ENCODE results near the gene ZNF90.
"Not testable (repeated sequence)": the region's sequence is repeated elsewhere in the genome, so short reads cannot be mapped to it uniquely, and the experiment has no call there.

The ZNF90 gene

GRCh38 chr19:20072936-20073335 lies 4.9 kb upstream of the ZNF90 start:
- no peaks in the 10 kb centered on the region for H3K4me1 ChIP-seq (ENCODE audit: insufficient read depth, insufficient read length)
- no peaks in the 10 kb centered on the region for H3K36me3 ChIP-seq (ENCODE audit: insufficient read depth, insufficient read length, low read length)
- no peaks in the 10 kb centered on the region for H3K9me3 ChIP-seq (ENCODE audit: insufficient read depth, low read length)
- DNase-seq (ENCODE audit: low read depth, low spot score): no peak
- TF ChIP-seq SUZ12 (IDR thresholded peaks at IDR 0.05; ENCODE audit: extremely low read depth, insufficient read depth, insufficient read length) (no peak), ZNF274 (IDR thresholded peaks at IDR 0.05; ENCODE audit: low read depth, low read length) (no peak), YY1 (IDR thresholded peaks at IDR 0.05; ENCODE audit: insufficient read depth, insufficient read length) (no peak)
- no peak overlapping the region for H3K4me3 ChIP-seq (ENCODE audit: insufficient read length, low read depth)
- no peak overlapping the region for H3K9ac ChIP-seq (ENCODE audit: insufficient read length, low read depth)
- H3K27me3 ChIP-seq (ENCODE audit: insufficient read depth, insufficient read length): no peaks in the 10 kb centered on the region

DNA sequence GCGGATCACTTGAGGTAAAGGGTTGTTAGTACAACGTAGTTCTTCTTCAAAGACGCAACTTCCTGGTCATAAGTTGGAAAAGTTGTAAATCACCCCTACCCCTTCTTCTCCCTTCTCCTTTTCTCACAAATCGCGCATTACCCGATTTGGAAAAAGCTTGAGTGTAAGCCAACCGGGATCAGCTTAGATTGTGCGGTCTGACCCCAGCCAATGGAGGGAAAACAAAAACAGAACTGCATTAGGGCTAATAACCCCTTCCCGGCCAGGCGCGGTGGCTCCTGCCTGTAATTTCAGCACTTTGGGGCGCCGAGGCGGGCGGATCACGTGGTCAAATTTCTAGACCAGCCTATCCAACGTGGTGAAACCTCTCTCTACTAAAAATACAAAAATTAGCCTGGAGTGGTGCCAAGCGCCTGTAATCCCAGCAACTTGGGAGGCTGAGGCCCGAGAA lies 806 bp downstream of the ZNF90 start:
- peaks cover 23% of the 10 kb centered on the region for H3K36me3 ChIP-seq (ENCODE audit: insufficient read depth, insufficient read length, low read length)
- H3K4me3 ChIP-seq (ENCODE audit: insufficient read length, low read depth): peak overlapping the region; percentile 99
- TF ChIP-seq SUZ12 (IDR thresholded peaks at IDR 0.05; ENCODE audit: extremely low read depth, insufficient read depth, insufficient read length) (no peak), ZNF274 (IDR thresholded peaks at IDR 0.05; ENCODE audit: low read depth, low read length) (no peak), YY1 (IDR thresholded peaks at IDR 0.05; ENCODE audit: insufficient read depth, insufficient read length) (no peak)
- peaks cover 5% of the 10 kb centered on the region for H3K4me1 ChIP-seq (ENCODE audit: insufficient read depth, insufficient read length)
- no peaks in the 10 kb centered on the region for H3K27me3 ChIP-seq (ENCODE audit: insufficient read depth, insufficient read length)
- peak overlapping the region; percentile 99 for H3K9ac ChIP-seq (ENCODE audit: insufficient read length, low read depth)
- peaks cover 5% of the 10 kb centered on the region for H3K9me3 ChIP-seq (ENCODE audit: insufficient read depth, low read length)
- DNase-seq (ENCODE audit: low read depth, low spot score): no peak

GRCh38 chr19:20079476-20079875 lies 1.7 kb downstream of the ZNF90 start:
- Histone ChIP-seq H3K4me1 (ENCODE audit: insufficient read depth, insufficient read length) (peaks cover 5% of the 10 kb centered on the region), H3K9ac (ENCODE audit: insufficient read length, low read depth) (peak overlapping the region; percentile 99), H3K27me3 (ENCODE audit: insufficient read depth, insufficient read length) (no peaks in the 10 kb centered on the region), H3K4me3 (ENCODE audit: insufficient read length, low read depth) (peak overlapping the region; percentile 99), H3K9me3 (ENCODE audit: insufficient read depth, low read length) (peaks cover 13% of the 10 kb centered on the region), H3K36me3 (ENCODE audit: insufficient read depth, insufficient read length, low read length) (peaks cover 27% of the 10 kb centered on the region)
- no peak for DNase-seq (ENCODE audit: low read depth, low spot score)
- TF ChIP-seq YY1 (IDR thresholded peaks at IDR 0.05; ENCODE audit: insufficient read depth, insufficient read length) (no peak), ZNF274 (IDR thresholded peaks at IDR 0.05; ENCODE audit: low read depth, low read length) (no peak), SUZ12 (IDR thresholded peaks at IDR 0.05; ENCODE audit: extremely low read depth, insufficient read depth, insufficient read length) (no peak)

GRCh38 chr19:20080656-20081055 lies 2.9 kb downstream of the ZNF90 start:
- Histone ChIP-seq H3K27me3 (ENCODE audit: insufficient read depth, insufficient read length) (no peaks in the 10 kb centered on the region), H3K36me3 (ENCODE audit: insufficient read depth, insufficient read length, low read length) (peaks cover 31% of the 10 kb centered on the region), H3K9ac (ENCODE audit: insufficient read length, low read depth) (peak overlapping the region; percentile 61), H3K9me3 (ENCODE audit: insufficient read depth, low read length) (peaks cover 25% of the 10 kb centered on the region), H3K4me3 (ENCODE audit: insufficient read length, low read depth) (peak overlapping the region; percentile 39), H3K4me1 (ENCODE audit: insufficient read depth, insufficient read length) (peaks cover 5% of the 10 kb centered on the region)
- DNase-seq (ENCODE audit: low read depth, low spot score): no peak
- TF ChIP-seq SUZ12 (IDR thresholded peaks at IDR 0.05; ENCODE audit: extremely low read depth, insufficient read depth, insufficient read length) (no peak), ZNF274 (IDR thresholded peaks at IDR 0.05; ENCODE audit: low read depth, low read length) (no peak), YY1 (IDR thresholded peaks at IDR 0.05; ENCODE audit: insufficient read depth, insufficient read length) (no peak)

DNA sequence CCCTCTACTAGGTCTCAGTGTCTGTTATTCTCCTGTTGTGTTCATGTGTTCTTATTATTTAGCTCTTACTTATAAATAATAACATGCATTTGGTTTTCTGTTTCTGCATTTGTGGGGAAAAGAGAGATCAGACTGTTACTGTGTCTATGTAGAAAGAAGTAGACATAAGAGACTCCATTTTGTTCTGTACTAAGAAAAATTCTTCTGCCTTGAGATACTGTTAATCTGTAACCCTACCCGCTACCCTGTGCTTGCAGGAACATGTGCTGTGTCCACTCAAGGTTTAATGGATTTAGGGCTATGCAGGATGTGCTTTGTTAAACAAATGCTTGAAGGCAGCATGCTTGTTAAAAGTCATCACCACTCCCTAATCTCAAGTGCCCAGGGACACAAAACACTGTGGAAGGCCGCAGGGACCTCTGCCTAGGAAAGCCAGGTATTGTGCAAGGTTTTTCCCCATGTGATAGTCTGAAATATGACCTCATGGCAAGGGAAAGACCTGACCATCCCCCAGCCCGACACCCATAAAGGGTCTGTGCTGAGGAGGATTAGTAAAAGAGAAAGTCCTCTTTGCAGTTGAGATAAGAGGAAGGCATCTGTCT lies 4.5 kb downstream of the ZNF90 start:
- Histone ChIP-seq H3K4me3 (ENCODE audit: insufficient read length, low read depth) (peak overlapping the region; percentile 13), H3K9me3 (ENCODE audit: insufficient read depth, low read length) (peaks cover 42% of the 10 kb centered on the region), H3K9ac (ENCODE audit: insufficient read length, low read depth) (peak overlapping the region; percentile 53), H3K36me3 (ENCODE audit: insufficient read depth, insufficient read length, low read length) (peaks cover 44% of the 10 kb centered on the region)
- H3K4me1 ChIP-seq (ENCODE audit: insufficient read depth, insufficient read length); H3K27me3 ChIP-seq (ENCODE audit: insufficient read depth, insufficient read length): not testable (repeated sequence)
- DNase-seq (ENCODE audit: low read depth, low spot score): peak; percentile 54

DNA sequence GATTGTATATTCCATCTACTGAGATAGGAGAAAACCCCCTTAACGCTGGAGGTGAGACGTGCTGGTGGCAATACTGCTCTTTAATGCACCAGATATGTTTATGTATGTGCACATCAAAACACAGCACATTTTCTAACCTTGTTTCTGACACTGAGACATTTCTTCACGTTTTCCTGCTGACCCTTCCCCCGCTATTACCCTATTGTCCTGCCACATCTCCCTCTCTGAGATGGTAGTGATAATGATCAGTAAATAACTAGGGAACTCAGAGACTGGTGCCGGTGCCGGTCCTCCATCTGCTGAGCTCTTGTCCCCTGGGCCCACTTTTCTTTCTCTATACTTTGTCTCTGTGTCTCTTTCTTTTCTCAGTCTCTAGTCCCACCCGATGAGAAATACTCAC lies 5.1 kb downstream of the ZNF90 start:
- peak overlapping the region; percentile 19 for H3K4me3 ChIP-seq (ENCODE audit: insufficient read length, low read depth)
- H3K9ac ChIP-seq (ENCODE audit: insufficient read length, low read depth): peak overlapping the region; percentile 57
- DNase-seq (ENCODE audit: low read depth, low spot score); H3K4me1 ChIP-seq (ENCODE audit: insufficient read depth, insufficient read length); H3K27me3 ChIP-seq (ENCODE audit: insufficient read depth, insufficient read length): not testable (repeated sequence)
- H3K36me3 ChIP-seq (ENCODE audit: insufficient read depth, insufficient read length, low read length): peaks cover 48% of the 10 kb centered on the region
- H3K9me3 ChIP-seq (ENCODE audit: insufficient read depth, low read length): peaks cover 47% of the 10 kb centered on the region

- DNase-seq (ENCODE audit: low read depth, low spot score): no peak
- no peak overlapping the region for H3K4me3 ChIP-seq (ENCODE audit: insufficient read length, low read depth)
- no peaks in the 10 kb centered on the region for H3K4me1 ChIP-seq (ENCODE audit: insufficient read depth, insufficient read length)
- no peaks in the 10 kb centered on the region for H3K27me3 ChIP-seq (ENCODE audit: insufficient read depth, insufficient read length)
- TF ChIP-seq ZNF274 (IDR thresholded peaks at IDR 0.05; ENCODE audit: low read depth, low read length) (no peak), YY1 (IDR thresholded peaks at IDR 0.05; ENCODE audit: insufficient read depth, insufficient read length) (no peak), SUZ12 (IDR thresholded peaks at IDR 0.05; ENCODE audit: extremely low read depth, insufficient read depth, insufficient read length) (no peak)
- H3K9ac ChIP-seq (ENCODE audit: insufficient read length, low read depth): no peak overlapping the region
- H3K9me3 ChIP-seq (ENCODE audit: insufficient read depth, low read length): peaks cover 99% of the 10 kb centered on the region
- H3K36me3 ChIP-seq (ENCODE audit: insufficient read depth, insufficient read length, low read length): peaks cover 96% of the 10 kb centered on the region
Measured at GRCh38 chr19:20102097-20102496, 24.3 kb downstream of the ZNF90 start.

Data from NT2/D1 (cell line).